ENCODE measurements around the gene OPCML.

DNA sequence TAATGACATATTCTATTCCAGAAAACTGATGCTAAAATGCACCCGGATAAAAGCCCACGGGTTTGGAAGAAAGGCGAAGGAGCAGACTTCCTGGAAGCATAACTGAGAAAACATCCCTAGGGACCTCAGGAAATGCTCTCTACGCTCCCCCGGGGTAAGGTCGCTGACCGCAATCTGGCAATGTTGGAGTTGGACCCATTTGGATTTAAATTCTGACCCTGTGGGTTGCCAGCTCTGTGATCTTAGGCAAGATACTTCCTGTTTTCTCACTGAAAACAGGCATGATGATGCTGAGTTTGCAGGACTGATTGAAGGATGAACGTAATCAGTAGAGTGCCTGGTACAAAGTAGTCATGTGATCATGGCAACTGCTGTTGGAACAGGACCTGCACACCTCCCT lies 1107.9 kb downstream of the OPCML start:
- TF ChIP-seq, protein P1, sequence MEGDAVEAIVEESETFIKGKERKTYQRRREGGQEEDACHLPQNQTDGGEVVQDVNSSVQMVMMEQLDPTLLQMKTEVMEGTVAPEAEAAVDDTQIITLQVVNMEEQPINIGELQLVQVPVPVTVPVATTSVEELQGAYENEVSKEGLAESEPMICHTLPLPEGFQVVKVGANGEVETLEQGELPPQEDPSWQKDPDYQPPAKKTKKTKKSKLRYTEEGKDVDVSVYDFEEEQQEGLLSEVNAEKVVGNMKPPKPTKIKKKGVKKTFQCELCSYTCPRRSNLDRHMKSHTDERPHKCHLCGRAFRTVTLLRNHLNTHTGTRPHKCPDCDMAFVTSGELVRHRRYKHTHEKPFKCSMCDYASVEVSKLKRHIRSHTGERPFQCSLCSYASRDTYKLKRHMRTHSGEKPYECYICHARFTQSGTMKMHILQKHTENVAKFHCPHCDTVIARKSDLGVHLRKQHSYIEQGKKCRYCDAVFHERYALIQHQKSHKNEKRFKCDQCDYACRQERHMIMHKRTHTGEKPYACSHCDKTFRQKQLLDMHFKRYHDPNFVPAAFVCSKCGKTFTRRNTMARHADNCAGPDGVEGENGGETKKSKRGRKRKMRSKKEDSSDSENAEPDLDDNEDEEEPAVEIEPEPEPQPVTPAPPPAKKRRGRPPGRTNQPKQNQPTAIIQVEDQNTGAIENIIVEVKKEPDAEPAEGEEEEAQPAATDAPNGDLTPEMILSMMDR (IDR thresholded peaks at IDR 0.05; ENCODE audit: insufficient read depth, low read length, poor library complexity, severe bottlenecking), result no peak
- no peak for TF ChIP-seq EZH2phosphoT487 (conservative IDR thresholded peaks at IDR 0.05; ENCODE audit: low read length)
